ENCODE results near the gene CRYBA1.
"Not testable (repeated sequence)": the region's sequence is repeated elsewhere in the genome, so short reads cannot be mapped to it uniquely, and the experiment has no call there.

Gene CRYBA1

GRCh38 chr17:29246628-29247027 is at the start of gene CRYBA1:
TSS of gene CRYBA1 (plus strand) at chr17:29246859. CDS start at chr17:29246864, 5 bp downstream.
- Histone ChIP-seq H3K27me3 (replicated peaks; ENCODE audit: control insufficient read depth, insufficient read depth, low read length) (no peaks in the 10 kb centered on the region), H3K4me1 (ENCODE audit: control insufficient read depth, insufficient read depth, low read length) (peaks cover 22% of the 10 kb centered on the region), H3K4me3 (ENCODE audit: low read length) (no peak within 1 kb of the TSS), H3K36me3 (ENCODE audit: control insufficient read depth, insufficient read depth, low read length, severe bottlenecking) (no peaks in the 10 kb centered on the region), H3K9me3 (ENCODE audit: control insufficient read depth, low read length) (no peaks in the 10 kb centered on the region), H3K9ac (ENCODE audit: low read length) (no peak within 1 kb of the TSS)
- DNase-seq (ENCODE audit: low read depth): no peak

DNA sequence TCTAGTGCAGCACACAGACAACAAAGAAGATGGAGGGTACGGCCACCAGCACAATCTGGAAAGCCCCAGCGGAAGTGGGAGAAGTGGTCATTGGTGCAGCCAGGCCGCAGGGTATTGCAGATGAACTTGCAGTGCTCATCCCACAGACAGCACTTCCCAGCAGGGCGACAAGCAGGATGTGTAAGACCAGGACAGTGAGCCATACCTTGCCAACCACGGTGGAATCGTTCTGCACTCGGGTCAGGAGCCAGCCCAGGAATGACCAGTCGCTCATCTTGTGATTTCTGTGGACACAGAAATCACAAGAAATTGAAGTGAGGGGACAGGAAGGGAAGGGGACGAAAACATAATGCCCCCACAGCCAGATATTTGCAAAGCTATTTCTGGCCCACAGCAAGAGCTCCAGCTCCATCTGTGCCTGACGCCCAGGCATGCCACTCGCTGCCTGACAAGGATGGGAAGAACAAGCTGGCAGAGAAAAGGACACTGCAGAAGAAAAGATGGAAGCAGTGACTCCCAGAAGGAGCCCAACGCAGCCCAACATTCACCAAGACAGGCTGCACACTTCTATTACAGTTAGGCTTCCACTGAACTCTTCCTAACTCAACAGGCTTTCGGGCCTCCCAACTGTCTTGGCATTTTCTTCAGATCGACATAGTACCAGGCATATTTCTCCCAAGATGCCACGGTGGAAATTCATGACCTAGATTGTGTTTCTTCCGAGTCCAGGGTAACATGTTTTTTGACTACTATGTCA is 49.0 kb upstream of the CRYBA1 start:
- DNase-seq (ENCODE audit: low read depth): no peak
- H3K9ac ChIP-seq (ENCODE audit: low read length): no peak overlapping the region
- no peak overlapping the region for H3K4me3 ChIP-seq (ENCODE audit: low read length)
- H3K4me1 ChIP-seq (ENCODE audit: control insufficient read depth, insufficient read depth, low read length): no peaks in the 10 kb centered on the region
- H3K36me3 ChIP-seq (ENCODE audit: control insufficient read depth, insufficient read depth, low read length, severe bottlenecking): no peaks in the 10 kb centered on the region
- H3K9me3 ChIP-seq (ENCODE audit: control insufficient read depth, low read length): no peaks in the 10 kb centered on the region
- peaks cover 7% of the 10 kb centered on the region for H3K27me3 ChIP-seq (replicated peaks; ENCODE audit: control insufficient read depth, insufficient read depth, low read length)

- H3K9me3 ChIP-seq (ENCODE audit: control insufficient read depth, low read length); H3K36me3 ChIP-seq (ENCODE audit: control insufficient read depth, insufficient read depth, low read length, severe bottlenecking); H3K27me3 ChIP-seq (replicated peaks; ENCODE audit: control insufficient read depth, insufficient read depth, low read length); H3K9ac ChIP-seq (ENCODE audit: low read length); H3K4me3 ChIP-seq (ENCODE audit: low read length); DNase-seq (ENCODE audit: low read depth); H3K4me1 ChIP-seq (ENCODE audit: control insufficient read depth, insufficient read depth, low read length): not testable (repeated sequence)
These were observed 42.4 kb upstream of the CRYBA1 start for GRCh38 chr17:29204068-29204804.

DNA sequence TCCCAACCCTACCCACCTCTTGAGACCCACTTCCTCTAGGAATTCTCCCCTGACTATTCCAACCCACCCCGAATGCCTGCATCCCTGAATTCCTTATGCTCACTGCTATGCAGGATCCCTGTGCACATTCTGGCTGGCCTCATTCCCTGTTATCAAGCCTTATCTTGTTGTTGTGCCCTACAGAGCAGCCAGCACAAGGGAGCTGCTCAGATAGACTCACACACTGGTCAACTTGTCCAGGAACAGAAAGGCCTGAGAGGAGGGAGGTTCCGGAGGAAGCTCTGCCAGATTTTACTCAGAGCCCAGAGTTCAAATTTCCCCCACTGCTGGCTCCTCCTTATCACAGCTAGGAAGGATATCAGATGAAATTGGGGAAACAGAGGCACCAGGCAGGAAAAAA is 41.6 kb upstream of the CRYBA1 start:
- DNase-seq (ENCODE audit: low read depth): no peak
- Histone ChIP-seq H3K27me3 (replicated peaks; ENCODE audit: control insufficient read depth, insufficient read depth, low read length) (no peaks in the 10 kb centered on the region), H3K9me3 (ENCODE audit: control insufficient read depth, low read length) (no peaks in the 10 kb centered on the region), H3K4me3 (ENCODE audit: low read length) (no peak overlapping the region), H3K4me1 (ENCODE audit: control insufficient read depth, insufficient read depth, low read length) (no peaks in the 10 kb centered on the region), H3K36me3 (ENCODE audit: control insufficient read depth, insufficient read depth, low read length, severe bottlenecking) (no peaks in the 10 kb centered on the region), H3K9ac (ENCODE audit: low read length) (no peak overlapping the region)

GRCh38 chr17:29207975-29208374 is 38.7 kb upstream of the CRYBA1 start:
- peaks cover 5% of the 10 kb centered on the region for H3K4me1 ChIP-seq (ENCODE audit: control insufficient read depth, insufficient read depth, low read length)
- H3K27me3 ChIP-seq (replicated peaks; ENCODE audit: control insufficient read depth, insufficient read depth, low read length): no peaks in the 10 kb centered on the region
- no peaks in the 10 kb centered on the region for H3K9me3 ChIP-seq (ENCODE audit: control insufficient read depth, low read length)
- DNase-seq (ENCODE audit: low read depth): no peak
- H3K9ac ChIP-seq (ENCODE audit: low read length): no peak overlapping the region
- no peak overlapping the region for H3K4me3 ChIP-seq (ENCODE audit: low read length)
- H3K36me3 ChIP-seq (ENCODE audit: control insufficient read depth, insufficient read depth, low read length, severe bottlenecking): no peaks in the 10 kb centered on the region

- Histone ChIP-seq H3K9ac (ENCODE audit: low read length) (no peak overlapping the region), H3K36me3 (ENCODE audit: control insufficient read depth, insufficient read depth, low read length, severe bottlenecking) (no peaks in the 10 kb centered on the region), H3K9me3 (ENCODE audit: control insufficient read depth, low read length) (no peaks in the 10 kb centered on the region), H3K4me1 (ENCODE audit: control insufficient read depth, insufficient read depth, low read length) (peaks cover 5% of the 10 kb centered on the region), H3K4me3 (ENCODE audit: low read length) (no peak overlapping the region), H3K27me3 (replicated peaks; ENCODE audit: control insufficient read depth, insufficient read depth, low read length) (no peaks in the 10 kb centered on the region)
- DNase-seq (ENCODE audit: low read depth): no peak
These were observed 37.6 kb upstream of the CRYBA1 start for GRCh38 chr17:29209073-29209472.

DNA sequence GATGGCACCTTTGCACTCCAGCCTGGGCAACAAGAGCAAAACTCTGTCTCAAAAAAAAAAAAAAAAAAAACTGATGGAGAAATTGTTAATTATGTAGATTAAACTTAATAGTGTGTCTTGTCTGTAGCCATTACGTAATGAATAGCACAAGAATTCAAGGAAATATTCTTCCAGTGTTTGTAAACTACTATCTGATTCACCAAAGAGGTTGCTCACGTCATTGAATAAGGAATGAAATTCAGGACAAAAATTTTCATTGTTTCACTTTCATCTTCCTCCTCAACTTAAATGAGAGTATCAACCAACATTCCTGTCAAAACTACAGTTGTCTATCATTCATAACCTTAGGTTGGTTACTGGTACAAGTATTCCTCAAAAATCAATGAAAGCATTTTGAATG is 35.8 kb upstream of the CRYBA1 start:
- Histone ChIP-seq H3K9me3 (ENCODE audit: control insufficient read depth, low read length) (no peaks in the 10 kb centered on the region), H3K4me1 (ENCODE audit: control insufficient read depth, insufficient read depth, low read length) (peaks cover 5% of the 10 kb centered on the region), H3K27me3 (replicated peaks; ENCODE audit: control insufficient read depth, insufficient read depth, low read length) (no peaks in the 10 kb centered on the region), H3K4me3 (ENCODE audit: low read length) (no peak overlapping the region), H3K9ac (ENCODE audit: low read length) (no peak overlapping the region), H3K36me3 (ENCODE audit: control insufficient read depth, insufficient read depth, low read length, severe bottlenecking) (no peaks in the 10 kb centered on the region)
- peak; percentile 10 for DNase-seq (ENCODE audit: low read depth)

GRCh38 chr17:29212094-29212631 is 34.5 kb upstream of the CRYBA1 start:
- DNase-seq (ENCODE audit: low read depth): no peak
- no peaks in the 10 kb centered on the region for H3K27me3 ChIP-seq (replicated peaks; ENCODE audit: control insufficient read depth, insufficient read depth, low read length)
- H3K36me3 ChIP-seq (ENCODE audit: control insufficient read depth, insufficient read depth, low read length, severe bottlenecking): no peaks in the 10 kb centered on the region
- H3K9me3 ChIP-seq (ENCODE audit: control insufficient read depth, low read length): no peaks in the 10 kb centered on the region
- no peak overlapping the region for H3K4me3 ChIP-seq (ENCODE audit: low read length)
- H3K9ac ChIP-seq (ENCODE audit: low read length): no peak overlapping the region
- H3K4me1 ChIP-seq (ENCODE audit: control insufficient read depth, insufficient read depth, low read length): peaks cover 5% of the 10 kb centered on the region

DNA sequence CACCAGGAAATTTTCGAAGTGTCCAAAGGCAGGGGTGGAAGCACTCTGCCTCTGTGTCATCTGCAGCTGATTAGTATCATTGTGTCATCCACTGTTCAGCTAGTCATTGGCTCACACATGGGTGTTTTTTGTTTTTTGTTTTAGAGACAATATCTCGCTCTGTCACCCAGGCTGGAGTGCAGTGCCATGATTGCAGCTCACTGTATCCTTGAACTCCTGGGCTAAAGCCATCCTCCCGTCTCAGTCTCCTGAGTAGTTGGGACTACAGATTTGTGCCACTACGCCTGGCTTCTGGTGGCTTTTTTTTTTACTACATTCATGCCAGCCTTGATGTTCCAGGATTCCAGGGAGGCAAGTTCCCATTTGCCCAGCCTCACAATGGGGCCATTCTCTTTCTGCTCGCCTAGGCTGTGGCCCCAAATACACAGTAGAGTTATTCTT is 34.0 kb upstream of the CRYBA1 start:
- H3K36me3 ChIP-seq (ENCODE audit: control insufficient read depth, insufficient read depth, low read length, severe bottlenecking): no peaks in the 10 kb centered on the region
- no peak overlapping the region for H3K9ac ChIP-seq (ENCODE audit: low read length)
- DNase-seq (ENCODE audit: low read depth): peak; percentile 41
- no peaks in the 10 kb centered on the region for H3K9me3 ChIP-seq (ENCODE audit: control insufficient read depth, low read length)
- peaks cover 5% of the 10 kb centered on the region for H3K4me1 ChIP-seq (ENCODE audit: control insufficient read depth, insufficient read depth, low read length)
- no peaks in the 10 kb centered on the region for H3K27me3 ChIP-seq (replicated peaks; ENCODE audit: control insufficient read depth, insufficient read depth, low read length)
- H3K4me3 ChIP-seq (ENCODE audit: low read length): no peak overlapping the region

DNA sequence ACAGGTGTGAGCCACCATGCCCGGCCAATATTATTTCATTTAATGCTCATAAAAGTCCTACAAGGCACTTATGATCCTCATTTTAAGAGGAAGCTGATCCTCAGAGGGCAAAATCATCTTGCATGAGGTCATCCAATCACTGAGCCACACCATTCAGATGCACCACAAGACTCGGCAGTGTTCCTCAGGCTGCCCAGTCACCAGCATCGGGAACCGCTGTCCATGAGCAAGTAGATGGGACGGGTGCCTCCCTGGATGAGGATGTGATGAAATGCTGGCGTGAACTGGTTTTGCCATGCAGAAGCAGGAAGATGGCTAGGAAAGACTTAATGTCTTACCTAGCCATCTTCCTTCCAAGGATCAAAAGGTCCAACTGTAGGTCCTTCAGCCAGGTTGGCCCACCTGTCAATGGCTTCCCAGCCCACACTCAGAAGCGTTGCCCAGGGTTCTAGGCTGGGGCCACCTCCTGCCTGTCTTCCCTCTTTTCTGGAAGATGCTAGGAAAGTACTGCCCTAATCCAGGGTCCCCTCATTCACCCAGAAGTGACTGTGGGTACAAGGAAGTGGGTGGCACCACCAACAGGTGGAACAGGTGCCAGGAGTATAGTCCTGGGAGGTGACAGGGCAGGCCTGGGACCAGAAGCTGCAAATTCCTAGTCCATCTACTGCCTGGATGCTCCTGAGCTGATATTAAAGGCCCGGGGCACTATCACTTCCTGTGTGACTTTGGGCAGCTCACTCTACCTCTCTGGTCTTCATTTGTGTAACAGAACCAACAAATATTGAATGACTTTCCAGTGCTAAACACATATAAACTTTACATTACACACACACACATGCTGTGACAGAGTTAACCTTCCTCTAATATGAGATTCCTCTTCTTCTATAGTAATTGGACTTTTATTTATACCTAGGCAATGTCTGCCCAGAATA is 32.2 kb upstream of the CRYBA1 start:
- Histone ChIP-seq H3K9me3 (ENCODE audit: control insufficient read depth, low read length) (no peaks in the 10 kb centered on the region), H3K27me3 (replicated peaks; ENCODE audit: control insufficient read depth, insufficient read depth, low read length) (no peaks in the 10 kb centered on the region), H3K36me3 (ENCODE audit: control insufficient read depth, insufficient read depth, low read length, severe bottlenecking) (no peaks in the 10 kb centered on the region), H3K9ac (ENCODE audit: low read length) (no peak overlapping the region), H3K4me1 (ENCODE audit: control insufficient read depth, insufficient read depth, low read length) (peaks cover 10% of the 10 kb centered on the region), H3K4me3 (ENCODE audit: low read length) (no peak overlapping the region)
- DNase-seq (ENCODE audit: low read depth): no peak

DNA sequence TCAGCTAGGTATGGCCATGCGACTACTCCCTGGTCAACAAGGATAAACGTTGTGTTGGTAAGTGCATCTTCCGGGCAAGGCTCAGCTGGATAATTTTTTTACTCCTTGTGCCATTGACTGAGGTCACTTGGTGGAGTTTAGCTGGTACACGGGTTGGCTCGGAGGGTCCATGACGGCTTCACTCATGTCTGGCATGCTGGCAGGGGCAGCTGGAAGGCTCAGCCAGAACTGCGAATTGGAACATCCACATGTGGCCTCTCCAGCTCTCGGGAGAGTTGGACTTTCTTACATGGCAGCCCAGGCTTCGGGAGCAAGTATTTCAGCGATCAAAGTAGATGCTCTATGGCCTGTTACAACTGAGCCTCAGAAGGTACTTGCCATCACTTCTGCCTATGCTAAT is 31.5 kb upstream of the CRYBA1 start:
- Histone ChIP-seq H3K36me3 (ENCODE audit: control insufficient read depth, insufficient read depth, low read length, severe bottlenecking) (no peaks in the 10 kb centered on the region), H3K9ac (ENCODE audit: low read length) (no peak overlapping the region), H3K4me1 (ENCODE audit: control insufficient read depth, insufficient read depth, low read length) (peaks cover 12% of the 10 kb centered on the region), H3K4me3 (ENCODE audit: low read length) (no peak overlapping the region), H3K9me3 (ENCODE audit: control insufficient read depth, low read length) (no peaks in the 10 kb centered on the region), H3K27me3 (replicated peaks; ENCODE audit: control insufficient read depth, insufficient read depth, low read length) (no peaks in the 10 kb centered on the region)
- no peak for DNase-seq (ENCODE audit: low read depth)
